OCI-LY7 (cell line): Measurements from ENCODE around the gene AKT2.

Source experiments
- CTCF ChIP-seq: fragments of 200-600 bp; sonication (generic); conservative IDR thresholded peaks from 2 replicates; pipeline ENCODE4 v1.5.1; 2014; ENCODE audit warnings: mild to moderate bottlenecking, antibody characterized with exemption, low read length, moderate library complexity, mixed read lengths
- EZH2phosphoT487 ChIP-seq: fragments of 200-600 bp; sonication (generic); IDR thresholded peaks from 2 replicates; pipeline ENCODE4 v1.6.1; 2018; ENCODE audit warnings: low read depth, borderline replicate concordance, mild to moderate bottlenecking, mixed run types, antibody characterized with exemption, low read length, moderate library complexity, mixed read lengths

GRCh38 chr19:40233811-40234389 is 51.2 kb downstream of the AKT2 start:
- TF ChIP-seq CTCF (no peak), EZH2phosphoT487 (no peak)
